ENCODE results near the gene GUF1. TPM values are rescaled to one million over a fixed set of nuclear protein-coding genes. Genes with fewer than 3 reads are reported as not detected.

GUF1 gene
- total and polyA plus RNA-seq, 2 experiments from 2014 or later: 12.7 to 18.2 TPM

- no peaks in the 10 kb centered on the region for H3K27me3 ChIP-seq (replicated peaks; ENCODE audit: insufficient read depth)
- no peak overlapping the region for H2AFZ ChIP-seq
- H3K4me1 ChIP-seq (ENCODE audit: insufficient read depth): no peaks in the 10 kb centered on the region
- no peaks in the 10 kb centered on the region for H3K36me3 ChIP-seq (ENCODE audit: low read depth)
- no peaks in the 10 kb centered on the region for H3K79me2 ChIP-seq (ENCODE audit: insufficient read depth)
- H3F3A ChIP-seq (ENCODE audit: insufficient read depth): no peaks in the 10 kb centered on the region
- no peak overlapping the region for H3K27ac ChIP-seq
- H3K4me3 ChIP-seq: no peak overlapping the region
- WGBS, 2 experiments (ENCODE audit: low coverage in 1 of 2, low lambda C conversion rate in 2 of 2, missing lambda C conversion rate in 2 of 2): 88 to 94% methylated on average over 2 of the region's 2 CpGs
- H4K20me1 ChIP-seq (ENCODE audit: insufficient read depth): no peaks in the 10 kb centered on the region
- no peak overlapping the region for H3K4me2 ChIP-seq (ENCODE audit: unreplicated experiment)
- TF ChIP-seq EZH2phosphoT487 (IDR thresholded peaks at IDR 0.05; ENCODE audit: insufficient read depth, low read depth) (no peak), EZH2 (IDR thresholded peaks at IDR 0.05; ENCODE audit: insufficient read depth, poor library complexity, severe bottlenecking) (no peak)
- no peak overlapping the region for H3K9ac ChIP-seq
- DNase-seq: no peak
- H3K9me3 ChIP-seq (ENCODE audit: low read depth): no peaks in the 10 kb centered on the region
- H3K9me2 ChIP-seq (ENCODE audit: insufficient read depth): no peaks in the 10 kb centered on the region
- in situ Hi-C loops (cut with MboI): no loop called here
Measured at GRCh38 chr4:44736900-44737299, 58.7 kb downstream of the GUF1 start.

DNA sequence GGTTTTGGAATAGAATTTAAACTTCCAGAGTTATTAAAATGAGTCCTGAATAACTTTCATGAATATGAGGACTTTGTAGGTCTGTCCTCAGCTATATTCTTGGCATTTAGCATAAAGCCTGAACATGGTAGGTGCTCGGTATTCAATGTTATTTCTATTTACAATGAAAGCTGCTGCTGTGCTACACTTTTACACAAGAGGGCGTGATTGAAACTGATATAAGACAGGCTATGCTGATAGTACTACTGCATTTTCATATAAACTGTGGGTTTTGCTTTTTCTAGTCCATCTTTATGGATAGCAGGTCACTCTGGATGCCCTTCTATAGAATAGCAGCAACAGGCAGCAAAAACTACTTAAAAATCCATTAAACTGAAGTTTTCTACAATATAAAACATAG is 60.4 kb downstream of the GUF1 start:
- TF ChIP-seq EZH2phosphoT487 (IDR thresholded peaks at IDR 0.05; ENCODE audit: insufficient read depth, low read depth): no peak
- TF ChIP-seq EZH2 (IDR thresholded peaks at IDR 0.05; ENCODE audit: insufficient read depth, poor library complexity, severe bottlenecking): no peak
- H3F3A ChIP-seq (ENCODE audit: insufficient read depth): no peaks in the 10 kb centered on the region
- no peaks in the 10 kb centered on the region for H3K4me1 ChIP-seq (ENCODE audit: insufficient read depth)
- no peak overlapping the region for H3K4me2 ChIP-seq (ENCODE audit: unreplicated experiment)
- in situ Hi-C loops (cut with MboI): no loop called here
- no peaks in the 10 kb centered on the region; the same call in 1 of the 2 replicates for H3K9me2 ChIP-seq (ENCODE audit: insufficient read depth)
- H3K27ac ChIP-seq: no peak overlapping the region
- H3K9me3 ChIP-seq (ENCODE audit: low read depth): no peaks in the 10 kb centered on the region
- no peak overlapping the region for H3K4me3 ChIP-seq
- WGBS, 2 experiments (ENCODE audit: low coverage in 1 of 2, low lambda C conversion rate in 2 of 2, missing lambda C conversion rate in 2 of 2): 6 to 21% methylated on average over 2 of the region's 2 CpGs
- H4K20me1 ChIP-seq (ENCODE audit: insufficient read depth): no peaks in the 10 kb centered on the region
- no peaks in the 10 kb centered on the region for H3K36me3 ChIP-seq (ENCODE audit: low read depth)
- H3K79me2 ChIP-seq (ENCODE audit: insufficient read depth): no peaks in the 10 kb centered on the region
- H2AFZ ChIP-seq: no peak overlapping the region
- peak; percentile 34 for DNase-seq
- H3K9ac ChIP-seq: no peak overlapping the region
- no peaks in the 10 kb centered on the region for H3K27me3 ChIP-seq (replicated peaks; ENCODE audit: insufficient read depth)

DNA sequence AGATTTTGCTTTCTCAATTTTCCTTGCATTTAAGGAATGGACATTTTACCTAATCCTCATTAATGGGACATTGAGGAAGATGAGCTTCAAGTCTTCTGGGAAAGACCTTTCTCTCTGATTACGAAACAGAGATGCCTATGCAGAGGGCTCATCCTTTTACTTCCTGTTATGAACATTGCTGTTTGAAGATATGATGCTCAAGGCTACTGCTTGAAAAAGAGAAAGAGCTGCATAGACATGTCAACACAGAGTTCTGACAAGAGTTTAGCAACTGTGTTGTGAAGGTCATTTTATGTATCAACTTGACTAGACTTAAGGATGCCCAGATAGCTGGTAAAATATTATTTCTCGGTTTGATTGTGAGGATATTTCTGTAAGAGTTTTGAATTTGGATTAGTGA is 62.0 kb downstream of the GUF1 start:
- no peaks in the 10 kb centered on the region for H3K9me3 ChIP-seq (ENCODE audit: low read depth)
- no peak overlapping the region for H3K27ac ChIP-seq
- no peak overlapping the region for H3K4me3 ChIP-seq
- no peaks in the 10 kb centered on the region for H3K79me2 ChIP-seq (ENCODE audit: insufficient read depth)
- H3K36me3 ChIP-seq (ENCODE audit: low read depth): no peaks in the 10 kb centered on the region
- in situ Hi-C loops (cut with MboI): no loop called here
- peak; percentile 8 for DNase-seq
- no peak overlapping the region for H3K9ac ChIP-seq
- H3K4me1 ChIP-seq (ENCODE audit: insufficient read depth): no peaks in the 10 kb centered on the region
- 54 to 63% methylated on average over 2 of the region's 2 CpGs for WGBS, 2 experiments (ENCODE audit: low coverage in 1 of 2, low lambda C conversion rate in 2 of 2, missing lambda C conversion rate in 2 of 2)
- H3K27me3 ChIP-seq (replicated peaks; ENCODE audit: insufficient read depth): no peaks in the 10 kb centered on the region
- H3K9me2 ChIP-seq (ENCODE audit: insufficient read depth): no peaks in the 10 kb centered on the region; the same call in 1 of the 2 replicates
- no peak overlapping the region for H3K4me2 ChIP-seq (ENCODE audit: unreplicated experiment)
- no peak overlapping the region for H2AFZ ChIP-seq
- H3F3A ChIP-seq (ENCODE audit: insufficient read depth): no peaks in the 10 kb centered on the region
- H4K20me1 ChIP-seq (ENCODE audit: insufficient read depth): no peaks in the 10 kb centered on the region
- TF ChIP-seq EZH2 (IDR thresholded peaks at IDR 0.05; ENCODE audit: insufficient read depth, poor library complexity, severe bottlenecking) (no peak), EZH2phosphoT487 (IDR thresholded peaks at IDR 0.05; ENCODE audit: insufficient read depth, low read depth) (no peak)

Other genes with a start within 250 kb of the GUF1 start
- gene KCTD8, start 229.6 kb upstream of the GUF1 start, total RNA-seq (2014; rRNA removed; shearing (Covaris generic)): not detected in 2 replicates
- gene KCTD8, start 229.6 kb upstream of the GUF1 start, polyA plus RNA-seq (2016; fragmentation: Nextera tagmentation; extraction: Ambion mirVana): not detected in 2 replicates
- gene YIPF7, start 26.8 kb upstream of the GUF1 start, total RNA-seq (2014; rRNA removed; shearing (Covaris generic)): not detected in 2 replicates
- gene YIPF7, start 26.8 kb upstream of the GUF1 start, polyA plus RNA-seq (2016; fragmentation: Nextera tagmentation; extraction: Ambion mirVana): not detected in 2 replicates
- 31.8 and 44.1 TPM in 2 replicates for gene GNPDA2, start 48.1 kb downstream of the GUF1 start, total RNA-seq (2014; rRNA removed; shearing (Covaris generic))
- 38.0 and 40.7 TPM in 2 replicates for gene GNPDA2, start 48.1 kb downstream of the GUF1 start, polyA plus RNA-seq (2016; fragmentation: Nextera tagmentation; extraction: Ambion mirVana)